ENCODE measurements around the gene GOLGB1. TPM values are rescaled to one million over a fixed set of nuclear protein-coding genes. Genes with fewer than 3 reads are reported as not detected.

Gene GOLGB1
- total and polyA plus RNA-seq, 3 donors from 2014 or later = 11.5 to 72.5 (median 72.3) TPM

- intact Hi-C loops (cut with DNase I; ENCODE audit: low total_unique reads) = no loop called here
- Histone ChIP-seq H3K36me3 (ENCODE audit: low read depth, missing control alignments) (no peaks in the 10 kb centered on the region), H3K4me3 (no peak overlapping the region), H3K27me3 (no peaks in the 10 kb centered on the region), H3K9me3 (no peaks in the 10 kb centered on the region), H3K27ac (peak overlapping the region in 1 of 2 donors; percentile 31), H3K4me1 (no peaks in the 10 kb centered on the region)
- 90 to 91% methylated on average over 6 of the region's 6 CpGs for WGBS, 2 donors
- no peak for TF ChIP-seq POLR2A (IDR thresholded peaks at IDR 0.05)
- TF ChIP-seq, protein P1, sequence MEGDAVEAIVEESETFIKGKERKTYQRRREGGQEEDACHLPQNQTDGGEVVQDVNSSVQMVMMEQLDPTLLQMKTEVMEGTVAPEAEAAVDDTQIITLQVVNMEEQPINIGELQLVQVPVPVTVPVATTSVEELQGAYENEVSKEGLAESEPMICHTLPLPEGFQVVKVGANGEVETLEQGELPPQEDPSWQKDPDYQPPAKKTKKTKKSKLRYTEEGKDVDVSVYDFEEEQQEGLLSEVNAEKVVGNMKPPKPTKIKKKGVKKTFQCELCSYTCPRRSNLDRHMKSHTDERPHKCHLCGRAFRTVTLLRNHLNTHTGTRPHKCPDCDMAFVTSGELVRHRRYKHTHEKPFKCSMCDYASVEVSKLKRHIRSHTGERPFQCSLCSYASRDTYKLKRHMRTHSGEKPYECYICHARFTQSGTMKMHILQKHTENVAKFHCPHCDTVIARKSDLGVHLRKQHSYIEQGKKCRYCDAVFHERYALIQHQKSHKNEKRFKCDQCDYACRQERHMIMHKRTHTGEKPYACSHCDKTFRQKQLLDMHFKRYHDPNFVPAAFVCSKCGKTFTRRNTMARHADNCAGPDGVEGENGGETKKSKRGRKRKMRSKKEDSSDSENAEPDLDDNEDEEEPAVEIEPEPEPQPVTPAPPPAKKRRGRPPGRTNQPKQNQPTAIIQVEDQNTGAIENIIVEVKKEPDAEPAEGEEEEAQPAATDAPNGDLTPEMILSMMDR (IDR thresholded peaks at IDR 0.05) = no peak
- no peak for DNase-seq
Measured at GRCh38 chr3:121661376-121661775, 88.2 kb downstream of the GOLGB1 start.

- DNase-seq = peak; percentile 47
- Histone ChIP-seq H3K4me3 (peak within 1 kb of the TSS in 1 of 2 donors; percentile 7), H3K9me3 (no peaks in the 10 kb centered on the region)
Measured at GRCh38 chr3:121660356-121661171, 89.0 kb downstream of the GOLGB1 start, which contains the start of gene HCLS1. Gene HCLS1, minus strand, starts transcription at chr3:121660903. Its CDS starts 2,556 bp downstream, at chr3:121658347.

DNA sequence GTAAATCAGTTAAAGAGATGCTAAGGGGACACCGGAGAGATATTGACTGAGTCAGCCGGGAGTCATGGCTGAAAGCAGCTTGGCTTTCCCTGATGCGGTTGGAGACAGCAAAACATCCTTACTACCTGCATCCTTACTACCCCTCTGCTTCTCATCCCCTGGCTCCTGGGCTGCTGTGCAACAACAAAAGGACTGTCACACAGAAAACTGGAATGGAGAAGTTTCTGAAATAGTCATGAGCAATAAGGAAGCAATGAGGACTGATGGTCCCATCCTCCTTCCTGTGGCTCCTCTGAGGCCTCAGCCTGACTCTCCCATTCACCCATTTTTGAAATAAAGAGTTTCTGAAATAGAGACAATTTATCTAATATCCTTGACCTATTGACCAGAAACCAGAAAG, 90.0 kb downstream of the GOLGB1 start:
- Histone ChIP-seq H3K36me3 (ENCODE audit: low read depth, missing control alignments) (no peaks in the 10 kb centered on the region), H3K27me3 (no peaks in the 10 kb centered on the region), H3K9me3 (no peaks in the 10 kb centered on the region), H3K4me1 (no peaks in the 10 kb centered on the region), H3K27ac (peak overlapping the region in 1 of 2 donors; percentile 20), H3K4me3 (no peak overlapping the region)
- WGBS, 2 donors = 94 to 95% methylated on average over 3 of the region's 3 CpGs
- DNase-seq = no peak
- TF ChIP-seq, protein P1 (IDR thresholded peaks at IDR 0.05) = no peak
- intact Hi-C loops (cut with DNase I; ENCODE audit: low total_unique reads) = no loop called here

More at GRCh38 chr3:121660356-121661171, 89.0 kb downstream of the GOLGB1 start, which contains the start of gene HCLS1:
- intact Hi-C loops (cut with DNase I; ENCODE audit: low total_unique reads) = no loop called here
- 67 to 89% methylated on average over 9 of the region's 9 CpGs for WGBS, 2 donors
- Histone ChIP-seq H3K27me3 (no peaks in the 10 kb centered on the region), H3K27ac (peak within 1 kb of the TSS in 1 of 2 donors; percentile 31), H3K36me3 (ENCODE audit: low read depth, missing control alignments) (no peaks in the 10 kb centered on the region), H3K4me1 (no peaks in the 10 kb centered on the region)
- TF ChIP-seq, protein P1 (IDR thresholded peaks at IDR 0.05) = no peak
- TF ChIP-seq POLR2A (IDR thresholded peaks at IDR 0.05) = no peak

DNA sequence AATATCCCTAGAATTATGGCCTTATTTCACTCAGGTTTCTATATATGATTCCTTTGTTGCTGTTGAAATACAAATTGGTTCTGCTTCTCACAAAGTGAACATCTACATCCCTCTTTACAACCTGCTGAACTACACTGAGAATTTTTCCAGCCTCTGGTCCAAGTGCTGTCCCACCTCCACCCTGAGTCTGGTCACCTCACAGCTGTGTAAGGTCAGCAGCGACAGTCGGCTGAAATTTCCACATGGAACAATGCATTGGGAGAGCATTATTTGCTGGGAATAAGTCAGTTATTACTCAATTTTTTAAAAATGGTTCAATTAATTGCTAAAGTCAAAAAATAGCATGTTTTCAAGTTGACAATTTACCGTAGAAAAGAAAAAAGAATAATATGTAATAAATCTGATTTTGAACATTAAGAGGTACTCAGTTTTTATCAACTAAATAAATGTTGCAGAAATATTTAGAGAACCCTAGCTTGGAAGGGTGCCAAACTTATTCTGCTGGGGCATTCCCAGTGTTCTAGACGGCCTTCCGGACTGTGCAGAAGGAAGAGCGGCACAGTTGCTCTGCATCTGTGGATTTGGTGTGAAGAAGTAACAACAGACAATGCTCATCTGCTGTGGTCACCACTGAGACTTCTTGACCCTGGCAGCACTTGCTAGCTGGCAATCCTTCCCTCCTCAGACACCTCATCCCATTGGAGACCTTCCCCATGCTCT, 90.7 kb downstream of the GOLGB1 start:
- TF ChIP-seq POLR2A (IDR thresholded peaks at IDR 0.05) = no peak
- TF ChIP-seq, protein P1 (IDR thresholded peaks at IDR 0.05) = no peak
- DNase-seq = no peak
- intact Hi-C loops (cut with DNase I; ENCODE audit: low total_unique reads) = no loop called here
- no peaks in the 10 kb centered on the region for H3K9me3 ChIP-seq
- H3K27me3 ChIP-seq = no peaks in the 10 kb centered on the region
- peak overlapping the region in 1 of 2 donors; percentile 20 for H3K27ac ChIP-seq
- H3K4me1 ChIP-seq = no peaks in the 10 kb centered on the region
- WGBS, 2 donors = 49 to 62% methylated on average over 6 of the region's 6 CpGs
- H3K4me3 ChIP-seq = no peak overlapping the region
- H3K36me3 ChIP-seq (ENCODE audit: low read depth, missing control alignments) = no peaks in the 10 kb centered on the region

Measured in testis (tissue), 3 donors.